Head of caudate nucleus (tissue), 42 donors: Measurements from ENCODE around the gene PLCXD3.
A peak's percentile ranks its signal among the peaks of the same experiment; 100 is the strongest.

Experiments
- DNase-seq, 42 donors: peaks; one replicate each; pipeline versions ENCODE4 v3.0.0 to v3.0.0-alpha.2; 2020 to 2021; ENCODE audit warnings: mixed read lengths in 7 of 42
- intact Hi-C: fragments of 100-400 bp; cut with DNase I; formaldehyde crosslinking; loops from one replicate; pipeline ENCODE4 v1.15.0; 2022

The PLCXD3 gene

GRCh38 chr5:41510176-41510831 is at the start of gene PLCXD3:
Gene PLCXD3, minus strand, starts transcription at chr5:41510601. Its CDS starts 75 bp downstream, at chr5:41510526.
- peak in 29 of 42 donors; percentile 3 to 45 (median 17) for DNase-seq
- intact Hi-C loops: loop anchor here (10.0 kb wide), 1 partner anchor 236 kb away; no protein-coding TSS in a partner anchor

- intact Hi-C loops: no loop called here
- no peak for DNase-seq
Measured at GRCh38 chr5:41559184-41559583, 48.8 kb upstream of the PLCXD3 start.

GRCh38 chr5:41558295-41558694 is 47.9 kb upstream of the PLCXD3 start:
- no peak for DNase-seq
- intact Hi-C loops: no loop called here

GRCh38 chr5:41547991-41548390 is 37.6 kb upstream of the PLCXD3 start:
- DNase-seq: no peak
- intact Hi-C loops: no loop called here

GRCh38 chr5:41542183-41542582 is 31.8 kb upstream of the PLCXD3 start:
- intact Hi-C loops: no loop called here
- DNase-seq: no peak

GRCh38 chr5:41539454-41539853 is 29.1 kb upstream of the PLCXD3 start:
- intact Hi-C loops: no loop called here
- DNase-seq: no peak

GRCh38 chr5:41537581-41537980 is 27.2 kb upstream of the PLCXD3 start:
- DNase-seq: no peak
- intact Hi-C loops: no loop called here

GRCh38 chr5:41532485-41532884 is 22.1 kb upstream of the PLCXD3 start:
- intact Hi-C loops: no loop called here
- DNase-seq: no peak

GRCh38 chr5:41527201-41527779 is 16.9 kb upstream of the PLCXD3 start:
- DNase-seq: no peak
- intact Hi-C loops: no loop called here

- intact Hi-C loops: no loop called here
- no peak for DNase-seq
Measured at GRCh38 chr5:41526699-41527098, 16.3 kb upstream of the PLCXD3 start.

GRCh38 chr5:41524174-41524573 is 13.8 kb upstream of the PLCXD3 start:
- intact Hi-C loops: no loop called here
- DNase-seq: peak in 1 of 42 donors; percentile 16

GRCh38 chr5:41522193-41522786 is 11.9 kb upstream of the PLCXD3 start:
- intact Hi-C loops: no loop called here
- DNase-seq: no peak

GRCh38 chr5:41519801-41520200 is 9.4 kb upstream of the PLCXD3 start:
- DNase-seq: no peak
- intact Hi-C loops: loop anchor here (10.0 kb wide), 1 partner anchor 245 kb away; no protein-coding TSS in a partner anchor

GRCh38 chr5:41517909-41518308 is 7.5 kb upstream of the PLCXD3 start:
- no peak for DNase-seq
- intact Hi-C loops: loop anchor here (10.0 kb wide), 1 partner anchor 243 kb away; no protein-coding TSS in a partner anchor

- intact Hi-C loops: loop anchor here (10.0 kb wide), 1 partner anchor 236 kb away; no protein-coding TSS in a partner anchor
- DNase-seq: no peak
Measured at GRCh38 chr5:41511241-41511640, 840 bp upstream of the PLCXD3 start.

GRCh38 chr5:41509399-41510175 is 814 bp downstream of the PLCXD3 start:
- intact Hi-C loops: loop anchor here (10.0 kb wide), 1 partner anchor 235 kb away; no protein-coding TSS in a partner anchor
- DNase-seq: peak in 4 of 42 donors; percentile 3 to 37 (median 9)

GRCh38 chr5:41508696-41509398 is 1.6 kb downstream of the PLCXD3 start:
- DNase-seq: no peak
- intact Hi-C loops: no loop called here

GRCh38 chr5:41508186-41508585 is 2.2 kb downstream of the PLCXD3 start:
- no peak for DNase-seq
- intact Hi-C loops: no loop called here

- intact Hi-C loops: no loop called here
- no peak for DNase-seq
Measured at GRCh38 chr5:41507501-41507900, 2.9 kb downstream of the PLCXD3 start.
